Astrocyte of the cerebellum (primary cell): ENCODE results near the gene SLC6A3.

Experiments
- DNase-seq: peaks from one replicate; pipeline ENCODE4 v3.0.0-alpha.2; 2011; ENCODE audit warnings: low read depth
- H3K4me3 ChIP-seq: 2 replicates; pipeline ENCODE4 v1.5.1; 2011; ENCODE audit warnings: mild to moderate bottlenecking, low read depth, low read length, moderate library complexity
- CTCF ChIP-seq: IDR thresholded peaks from 2 replicates; pipeline ENCODE4 v1.5.1; 2012; ENCODE audit warnings: low read length, low read depth, moderate library complexity, mild to moderate bottlenecking; ENCODE audit errors: missing control alignments
- in situ Hi-C: cut with HindIII; loops from 2 replicates; pipeline ENCODE4 v1.10.0; 2017; ENCODE audit warnings: low sequenced_read_pairs

The SLC6A3 gene

DNA sequence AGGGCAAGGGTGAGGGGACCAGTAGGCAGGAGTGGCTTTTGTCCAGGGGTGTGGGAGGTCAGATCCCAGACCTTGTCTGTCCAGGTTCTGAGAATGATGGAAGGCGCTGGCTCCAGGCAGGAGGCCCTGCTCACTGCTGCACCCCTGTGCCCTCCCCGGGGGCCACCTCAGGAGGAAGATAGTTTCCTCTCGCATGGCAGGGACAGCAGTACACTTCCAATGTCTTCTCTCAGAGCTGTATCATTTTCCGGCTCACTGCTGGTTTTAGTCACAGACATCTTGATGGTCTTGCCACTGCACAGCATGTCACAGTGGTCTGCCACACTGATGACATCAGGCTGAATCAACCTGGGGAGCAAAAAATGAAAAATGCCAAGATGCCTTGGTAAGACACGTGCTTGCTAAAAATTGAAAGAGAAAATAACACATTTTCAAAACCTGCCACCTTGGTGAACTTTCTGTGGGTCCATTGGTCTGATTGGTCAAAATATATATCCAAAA, 3.3 kb upstream of the SLC6A3 start:
- no peak overlapping the region for H3K4me3 ChIP-seq

GRCh38 chr5:1447671-1448361, 2.6 kb upstream of the SLC6A3 start:
- DNase-seq, result no peak
- in situ Hi-C loops, result no loop called here
- no peak for TF ChIP-seq CTCF
- no peak overlapping the region for H3K4me3 ChIP-seq

More for the DNA sequence above, 3.3 kb upstream of the SLC6A3 start:
- DNase-seq, result no peak
- TF ChIP-seq CTCF, result no peak
- in situ Hi-C loops, result no loop called here

- H3K4me3 ChIP-seq, result no peak overlapping the region
- no peak for DNase-seq
- in situ Hi-C loops, result no loop called here
- TF ChIP-seq CTCF, result no peak
Measured at GRCh38 chr5:1446602-1447343, 1.5 kb upstream of the SLC6A3 start.

GRCh38 chr5:1445689-1446601, 705 bp upstream of the SLC6A3 start:
- no peak for TF ChIP-seq CTCF
- DNase-seq, result no peak
- in situ Hi-C loops, result no loop called here
- H3K4me3 ChIP-seq, result no peak overlapping the region

DNA sequence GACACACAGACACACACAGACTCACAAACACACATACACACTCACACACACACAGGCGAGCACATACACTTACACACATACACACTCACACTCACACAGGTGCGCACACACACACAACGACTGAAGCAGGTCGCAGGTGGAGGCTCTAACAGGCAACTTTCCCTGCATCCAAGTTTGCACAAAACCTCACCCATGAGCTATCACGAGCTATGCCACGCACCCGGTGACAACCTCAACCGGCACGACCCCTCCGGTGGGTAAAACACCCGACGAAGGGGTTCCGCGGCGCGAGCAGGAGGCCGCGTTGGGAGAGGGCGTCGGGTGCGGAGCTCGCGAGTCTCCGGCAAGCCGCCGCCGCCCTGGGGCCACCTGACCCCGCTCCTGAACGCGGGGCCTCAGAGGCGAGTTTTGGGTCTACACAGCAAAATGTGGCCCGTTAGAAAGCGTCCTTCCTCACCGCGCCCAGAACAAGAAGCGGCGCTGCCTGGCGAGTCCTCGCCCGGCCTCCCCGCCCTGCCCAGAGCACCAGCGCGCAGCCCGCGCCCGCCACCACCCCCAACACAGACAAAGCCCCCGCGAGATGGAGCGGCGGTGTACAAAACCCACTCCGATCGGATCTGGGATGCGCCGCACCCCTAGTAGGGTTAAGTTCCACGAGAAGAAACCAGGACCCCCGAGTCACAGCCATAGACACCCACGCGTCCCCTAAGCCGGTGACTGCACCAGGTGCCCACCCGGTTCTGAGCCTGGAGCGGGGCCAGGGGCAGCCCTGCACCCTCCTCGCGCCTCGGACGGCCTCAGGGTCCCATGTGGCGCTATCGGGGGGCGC, 665 bp downstream of the SLC6A3 start:
- no peak for TF ChIP-seq CTCF
- in situ Hi-C loops, result no loop called here
- DNase-seq, result no peak
- no peak overlapping the region for H3K4me3 ChIP-seq
